ENCODE data around the gene TPTE2. TPM values are rescaled to one million over a fixed set of nuclear protein-coding genes. Genes with fewer than 3 reads are reported as not detected.

Gene TPTE2
- polyA plus RNA-seq, 1 experiment, result not detected

DNA sequence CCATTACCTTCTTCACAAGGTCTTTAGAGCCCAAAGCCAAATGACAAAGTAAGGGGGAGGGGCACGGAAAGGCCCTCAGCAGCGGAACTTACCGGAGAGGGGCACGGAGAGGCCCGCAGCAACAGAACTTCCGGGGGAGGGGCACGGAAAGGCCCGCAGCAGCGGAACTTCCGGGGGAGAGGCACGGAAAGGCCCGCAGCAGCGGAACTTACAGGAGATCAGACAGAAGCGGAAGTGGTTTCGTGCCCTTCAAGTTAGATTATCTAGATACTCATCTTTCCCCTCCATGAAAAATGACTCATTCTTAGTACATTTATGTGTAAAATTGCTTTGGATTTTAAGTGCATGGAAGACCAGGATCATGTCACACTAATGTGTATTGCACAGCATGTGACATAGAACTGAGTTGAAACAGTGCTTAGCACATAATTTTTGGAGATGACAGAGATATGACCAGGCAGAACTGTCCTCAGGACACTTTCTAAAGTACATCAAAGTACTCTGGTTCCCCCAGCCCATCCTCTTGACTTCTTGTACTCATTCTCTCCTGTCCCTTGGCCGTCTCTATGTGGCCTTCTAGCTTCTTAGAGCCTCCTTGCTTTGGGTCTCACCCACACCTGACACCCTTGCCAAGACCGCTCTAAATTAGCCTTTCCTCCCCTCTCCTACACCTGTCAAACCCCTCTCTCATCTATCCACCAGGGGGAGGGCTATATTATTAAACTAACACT is 25.7 kb upstream of the TPTE2 start:
- Histone ChIP-seq H3K36me3 (ENCODE audit: control insufficient read depth, insufficient read depth, low read length) (no peaks in the 10 kb centered on the region), H3K4me3 (ENCODE audit: low read depth, low read length) (peak overlapping the region; percentile 25), H3K27me3 (ENCODE audit: control insufficient read depth, insufficient read depth, low read length) (no peaks in the 10 kb centered on the region)
- POLR2A ChIA-PET, result no interaction called here
- TF ChIP-seq, protein P1, sequence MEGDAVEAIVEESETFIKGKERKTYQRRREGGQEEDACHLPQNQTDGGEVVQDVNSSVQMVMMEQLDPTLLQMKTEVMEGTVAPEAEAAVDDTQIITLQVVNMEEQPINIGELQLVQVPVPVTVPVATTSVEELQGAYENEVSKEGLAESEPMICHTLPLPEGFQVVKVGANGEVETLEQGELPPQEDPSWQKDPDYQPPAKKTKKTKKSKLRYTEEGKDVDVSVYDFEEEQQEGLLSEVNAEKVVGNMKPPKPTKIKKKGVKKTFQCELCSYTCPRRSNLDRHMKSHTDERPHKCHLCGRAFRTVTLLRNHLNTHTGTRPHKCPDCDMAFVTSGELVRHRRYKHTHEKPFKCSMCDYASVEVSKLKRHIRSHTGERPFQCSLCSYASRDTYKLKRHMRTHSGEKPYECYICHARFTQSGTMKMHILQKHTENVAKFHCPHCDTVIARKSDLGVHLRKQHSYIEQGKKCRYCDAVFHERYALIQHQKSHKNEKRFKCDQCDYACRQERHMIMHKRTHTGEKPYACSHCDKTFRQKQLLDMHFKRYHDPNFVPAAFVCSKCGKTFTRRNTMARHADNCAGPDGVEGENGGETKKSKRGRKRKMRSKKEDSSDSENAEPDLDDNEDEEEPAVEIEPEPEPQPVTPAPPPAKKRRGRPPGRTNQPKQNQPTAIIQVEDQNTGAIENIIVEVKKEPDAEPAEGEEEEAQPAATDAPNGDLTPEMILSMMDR (IDR thresholded peaks at IDR 0.05; ENCODE audit: insufficient read depth, low read depth, low read length), result no peak
- CTCF ChIA-PET, result interaction anchor here (0.6 to 1.8 kb wide), 5 partner anchors 8 to 337 kb away, joined by 3 to 7 read pairs (median 6); no protein-coding TSS in a partner anchor
- DNase-seq (ENCODE audit: low read depth), result peak; percentile 33

DNA sequence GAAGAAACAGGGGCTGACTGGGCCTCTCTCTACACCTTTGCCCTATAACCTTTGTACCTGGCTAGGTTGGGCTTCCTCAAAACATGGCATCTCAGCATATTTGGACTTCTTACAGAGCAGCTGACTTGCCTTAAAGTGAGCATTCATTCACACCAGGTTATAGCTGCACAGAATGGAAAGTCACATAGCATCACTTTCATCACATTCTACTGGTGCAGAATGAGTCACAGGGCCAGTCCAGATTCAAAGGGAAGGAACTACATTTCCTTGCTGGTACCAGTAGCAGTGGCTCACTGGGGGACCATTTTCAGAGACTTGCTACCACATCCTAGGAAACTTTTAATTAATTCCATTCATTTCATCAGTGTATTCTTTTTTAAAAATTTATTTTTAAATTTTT is 20.3 kb upstream of the TPTE2 start:
- ChIA-PET CTCF (interaction anchor here (1.4 kb wide), 1 partner anchor 12 kb away, joined by 4 read pairs; no protein-coding TSS in a partner anchor), POLR2A (interaction anchor here (0.6 kb wide), 1 partner anchor 69 kb away, joined by 3 read pairs; no protein-coding TSS in a partner anchor)
- DNase-seq (ENCODE audit: low read depth), result no peak
- 0 out of 2 replicates have a peak, but pooled peaks cover 3% of the 10 kb centered on the region for H3K27me3 ChIP-seq (ENCODE audit: control insufficient read depth, insufficient read depth, low read length)
- no peaks in the 10 kb centered on the region for H3K36me3 ChIP-seq (ENCODE audit: control insufficient read depth, insufficient read depth, low read length)
- TF ChIP-seq, protein P1 (IDR thresholded peaks at IDR 0.05; ENCODE audit: insufficient read depth, low read depth, low read length), result no peak
- no peak overlapping the region for H3K4me3 ChIP-seq (ENCODE audit: low read depth, low read length)

DNA sequence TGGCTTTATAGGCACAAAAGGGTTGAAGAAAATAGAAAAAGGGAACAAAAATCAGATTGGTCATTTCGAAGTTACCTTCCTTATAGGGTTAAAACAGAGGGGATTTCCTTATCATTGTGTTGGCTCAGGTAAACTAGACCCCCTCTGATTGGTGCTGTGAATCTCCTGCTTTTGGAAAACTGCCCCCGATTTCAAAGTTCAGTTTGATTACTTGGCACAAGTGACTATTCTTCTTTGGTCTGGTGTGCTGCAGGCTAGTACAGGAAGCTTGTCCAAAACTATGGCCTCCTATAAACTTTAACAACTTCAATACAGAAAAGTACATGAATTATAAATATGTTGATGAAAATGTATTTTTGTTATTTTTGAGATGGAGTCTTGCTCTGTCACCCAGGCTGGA is 13.9 kb upstream of the TPTE2 start:
- Histone ChIP-seq H3K27me3 (ENCODE audit: control insufficient read depth, insufficient read depth, low read length) (no peaks in the 10 kb centered on the region), H3K4me3 (ENCODE audit: low read depth, low read length) (no peak overlapping the region), H3K36me3 (ENCODE audit: control insufficient read depth, insufficient read depth, low read length) (no peaks in the 10 kb centered on the region)
- ChIA-PET POLR2A (no interaction called here), CTCF (no interaction called here)
- DNase-seq (ENCODE audit: low read depth), result no peak
- TF ChIP-seq, protein P1 (IDR thresholded peaks at IDR 0.05; ENCODE audit: insufficient read depth, low read depth, low read length), result no peak

DNA sequence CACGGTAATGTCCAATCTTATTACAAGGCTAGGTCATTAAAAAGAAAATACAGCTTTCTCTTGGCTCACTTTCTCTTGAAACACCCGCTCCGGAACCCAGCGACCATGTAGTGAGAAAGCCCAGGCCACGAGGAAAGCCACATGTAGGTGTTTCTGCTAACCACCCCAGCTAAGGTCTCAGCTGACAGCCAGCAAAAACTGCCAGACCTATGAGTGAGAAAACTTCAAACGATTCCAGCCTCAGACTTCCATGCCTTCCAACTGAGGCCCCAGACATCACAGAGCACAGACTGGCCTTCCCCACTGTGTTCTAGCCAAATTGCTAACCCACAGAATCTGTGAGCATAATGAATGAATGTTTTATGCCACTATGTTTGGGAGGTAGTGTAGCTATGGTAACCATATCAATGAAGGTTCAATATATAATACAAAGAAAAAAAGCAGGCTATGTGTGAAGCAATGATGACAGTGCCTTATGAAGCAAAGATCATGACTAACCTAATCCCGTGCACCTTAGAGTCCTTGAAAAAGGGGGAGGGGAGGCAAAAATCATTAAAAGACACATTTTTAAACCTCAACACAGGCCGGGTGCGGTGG is 11.9 kb upstream of the TPTE2 start:
- Histone ChIP-seq H3K36me3 (ENCODE audit: control insufficient read depth, insufficient read depth, low read length) (no peaks in the 10 kb centered on the region), H3K27me3 (ENCODE audit: control insufficient read depth, insufficient read depth, low read length) (no peaks in the 10 kb centered on the region), H3K4me3 (ENCODE audit: low read depth, low read length) (no peak overlapping the region)
- TF ChIP-seq, protein P1 (IDR thresholded peaks at IDR 0.05; ENCODE audit: insufficient read depth, low read depth, low read length), result no peak
- ChIA-PET CTCF (no interaction called here), POLR2A (no interaction called here)
- DNase-seq (ENCODE audit: low read depth), result no peak

DNA sequence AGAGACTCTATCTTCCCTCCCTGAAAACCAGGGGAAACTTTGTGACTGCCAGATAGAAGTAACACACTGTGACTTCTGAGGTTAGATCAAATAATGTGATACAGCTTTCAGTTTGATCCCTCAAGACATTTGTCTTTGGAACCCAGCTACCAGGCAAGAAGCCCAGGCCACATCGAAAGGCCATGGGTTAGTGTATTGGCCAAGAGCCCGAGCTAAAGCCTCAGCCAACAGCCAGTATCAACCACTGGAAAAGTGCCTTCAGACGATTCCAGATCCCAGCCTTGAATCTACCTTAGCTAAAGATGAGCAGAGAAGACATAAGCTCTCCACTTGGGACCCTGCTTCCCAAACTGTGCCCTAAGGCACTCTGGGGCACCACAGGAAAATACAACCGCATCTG is 10.9 kb upstream of the TPTE2 start:
- H3K27me3 ChIP-seq (ENCODE audit: control insufficient read depth, insufficient read depth, low read length), result no peaks in the 10 kb centered on the region; the same call in 1 of the 2 replicates
- no peaks in the 10 kb centered on the region for H3K36me3 ChIP-seq (ENCODE audit: control insufficient read depth, insufficient read depth, low read length)
- ChIA-PET CTCF (no interaction called here), POLR2A (no interaction called here)
- TF ChIP-seq, protein P1 (IDR thresholded peaks at IDR 0.05; ENCODE audit: insufficient read depth, low read depth, low read length), result no peak
- no peak for DNase-seq (ENCODE audit: low read depth)
- H3K4me3 ChIP-seq (ENCODE audit: low read depth, low read length), result no peak overlapping the region
